CD4-positive, alpha-beta T cell treated with Interleukin-4 for 1 hour (primary cell): ENCODE measurements around the gene MAST4.

Experiments
- DNase-seq, 2 donors: peaks; one replicate each; pipeline ENCODE4 v3.0.0-alpha.2; 2020 to 2022

The MAST4 gene

GRCh38 chr5:66881480-66882161, 285.4 kb downstream of the MAST4 start:
- no peak for DNase-seq

- DNase-seq = no peak
These were observed 286.5 kb downstream of the MAST4 start for GRCh38 chr5:66882606-66883227.

- DNase-seq = no peak
These were observed 288.5 kb downstream of the MAST4 start for GRCh38 chr5:66884564-66885243.

- no peak for DNase-seq
These were observed 290.7 kb downstream of the MAST4 start for GRCh38 chr5:66886941-66887340.

- no peak for DNase-seq
These were observed 292.4 kb downstream of the MAST4 start for GRCh38 chr5:66888613-66889012.

- no peak for DNase-seq
These were observed 292.9 kb downstream of the MAST4 start for GRCh38 chr5:66889056-66889455.

- DNase-seq = no peak
These were observed 293.3 kb downstream of the MAST4 start for GRCh38 chr5:66889524-66889923.

GRCh38 chr5:66891184-66891925, 295.2 kb downstream of the MAST4 start:
- no peak for DNase-seq

- no peak for DNase-seq
These were observed 296.5 kb downstream of the MAST4 start for GRCh38 chr5:66892716-66893115.

- DNase-seq = no peak
These were observed 298.5 kb downstream of the MAST4 start for GRCh38 chr5:66894480-66895240.

- DNase-seq = no peak
These were observed 300.0 kb downstream of the MAST4 start for GRCh38 chr5:66896171-66896570.

- no peak for DNase-seq
These were observed 301.2 kb downstream of the MAST4 start for GRCh38 chr5:66897356-66897755.

- DNase-seq = no peak
These were observed 302.2 kb downstream of the MAST4 start for GRCh38 chr5:66898241-66898995.

GRCh38 chr5:66903218-66903617, 307.0 kb downstream of the MAST4 start:
- DNase-seq = no peak

- DNase-seq = no peak
These were observed 307.5 kb downstream of the MAST4 start for GRCh38 chr5:66903709-66904108.

GRCh38 chr5:66904189-66904588, 308.0 kb downstream of the MAST4 start:
- no peak for DNase-seq

- DNase-seq = no peak
These were observed 309.8 kb downstream of the MAST4 start for GRCh38 chr5:66906021-66906420.

GRCh38 chr5:66908230-66908629, 312.0 kb downstream of the MAST4 start:
- no peak for DNase-seq

GRCh38 chr5:66909364-66909763, 313.2 kb downstream of the MAST4 start:
- DNase-seq = no peak

GRCh38 chr5:66912787-66913186, 316.6 kb downstream of the MAST4 start:
- no peak for DNase-seq

GRCh38 chr5:66915531-66915930, 319.3 kb downstream of the MAST4 start:
- DNase-seq = no peak

GRCh38 chr5:66922881-66923280, 326.7 kb downstream of the MAST4 start:
- DNase-seq = no peak
